Mononuclear cell (primary cell): ENCODE results near the gene UBE2S. TPM values are rescaled to one million over a fixed set of nuclear protein-coding genes. Genes with fewer than 3 reads are reported as not detected.

Experiments used
- H3K27me3 ChIP-seq: 2 replicates; pipeline ENCODE4 v1.6.0; 2011; ENCODE audit warnings: low read length, control low read depth; ENCODE audit not compliant: insufficient read depth
- H3K4me1 ChIP-seq: 2 replicates; pipeline ENCODE4 v1.5.1; 2011; ENCODE audit warnings: mild to moderate bottlenecking, low read length, control low read depth; ENCODE audit not compliant: insufficient read depth
- H3K4me3 ChIP-seq: 2 replicates; pipeline ENCODE4 v1.5.1; 2011; ENCODE audit warnings: mild to moderate bottlenecking, low read length, moderate library complexity
- H3K9me3 ChIP-seq: 2 replicates; pipeline ENCODE4 v1.5.1; 2011; ENCODE audit warnings: low read depth, mild to moderate bottlenecking, control low read depth, low read length
- total RNA-seq: library from RNA; depleted of rRNA; stranded (reverse); fragments of >200 nt; gene quantifications from one replicate; pipeline ENCODE4 v1.2.3, GENCODE V29; 2012

Gene UBE2S
- total RNA-seq, 1 donor: 20.7 TPM

- Histone ChIP-seq H3K4me3 (no peak within 1 kb of the TSS), H3K4me1 (peaks cover 6% of the 10 kb centered on the region), H3K9me3 (no peaks in the 10 kb centered on the region), H3K27me3 (peaks cover 36% of the 10 kb centered on the region)
Observed at GRCh38 chr19:55370305-55370988, 37.1 kb downstream of the UBE2S start, which contains the start of gene IL11. IL11 (minus strand) TSS chr19:55370463; CDS start chr19:55370310, 153 bp downstream.

- Histone ChIP-seq H3K9me3 (no peaks in the 10 kb centered on the region), H3K27me3 (peaks cover 33% of the 10 kb centered on the region), H3K4me3 (no peak overlapping the region), H3K4me1 (peaks cover 6% of the 10 kb centered on the region)
Observed at GRCh38 chr19:55369653-55370304, 37.8 kb downstream of the UBE2S start.

GRCh38 chr19:55368701-55369563, 38.7 kb downstream of the UBE2S start:
- Histone ChIP-seq H3K27me3 (peaks cover 33% of the 10 kb centered on the region), H3K4me3 (no peak overlapping the region), H3K9me3 (no peaks in the 10 kb centered on the region), H3K4me1 (peaks cover 6% of the 10 kb centered on the region)

GRCh38 chr19:55368106-55368505, 39.5 kb downstream of the UBE2S start:
- Histone ChIP-seq H3K4me1 (peaks cover 6% of the 10 kb centered on the region), H3K4me3 (no peak overlapping the region), H3K27me3 (peaks cover 33% of the 10 kb centered on the region), H3K9me3 (no peaks in the 10 kb centered on the region)

- peaks cover 6% of the 10 kb centered on the region for H3K4me1 ChIP-seq
- no peak overlapping the region for H3K4me3 ChIP-seq
- no peaks in the 10 kb centered on the region for H3K9me3 ChIP-seq
- H3K27me3 ChIP-seq: peaks cover 23% of the 10 kb centered on the region
Observed at GRCh38 chr19:55366790-55367189, 40.8 kb downstream of the UBE2S start.

- Histone ChIP-seq H3K9me3 (no peaks in the 10 kb centered on the region), H3K4me3 (no peak overlapping the region), H3K27me3 (peaks cover 19% of the 10 kb centered on the region), H3K4me1 (peaks cover 6% of the 10 kb centered on the region)
Observed at GRCh38 chr19:55365964-55366363, 41.6 kb downstream of the UBE2S start.

GRCh38 chr19:55365245-55365644, 42.3 kb downstream of the UBE2S start:
- peaks cover 6% of the 10 kb centered on the region for H3K4me1 ChIP-seq
- H3K9me3 ChIP-seq: no peaks in the 10 kb centered on the region
- no peak overlapping the region for H3K4me3 ChIP-seq
- H3K27me3 ChIP-seq: peaks cover 14% of the 10 kb centered on the region

- no peaks in the 10 kb centered on the region for H3K9me3 ChIP-seq
- H3K4me1 ChIP-seq: no peaks in the 10 kb centered on the region
- no peaks in the 10 kb centered on the region for H3K27me3 ChIP-seq
- H3K4me3 ChIP-seq: no peak within 1 kb of the TSS
Observed at GRCh38 chr19:55362990-55363716, 44.4 kb downstream of the UBE2S start, which contains the start of gene GARIN5B. GARIN5B (minus strand) TSS chr19:55363260; CDS start chr19:55363066, 194 bp downstream.

GRCh38 chr19:55362174-55362989, 45.2 kb downstream of the UBE2S start:
- no peaks in the 10 kb centered on the region for H3K4me1 ChIP-seq
- H3K27me3 ChIP-seq: no peaks in the 10 kb centered on the region
- H3K4me3 ChIP-seq: no peak overlapping the region
- no peaks in the 10 kb centered on the region for H3K9me3 ChIP-seq

GRCh38 chr19:55360902-55361301, 46.7 kb downstream of the UBE2S start:
- Histone ChIP-seq H3K4me3 (no peak overlapping the region), H3K4me1 (no peaks in the 10 kb centered on the region), H3K9me3 (no peaks in the 10 kb centered on the region)

GRCh38 chr19:55358943-55359908, 48.4 kb downstream of the UBE2S start:
- Histone ChIP-seq H3K9me3 (no peaks in the 10 kb centered on the region), H3K27me3 (peaks cover 8% of the 10 kb centered on the region), H3K4me3 (no peak overlapping the region), H3K4me1 (no peaks in the 10 kb centered on the region)

More at GRCh38 chr19:55360902-55361301, 46.7 kb downstream of the UBE2S start:
- H3K27me3 ChIP-seq: peaks cover under 1% of the 10 kb centered on the region

GRCh38 chr19:55358493-55358892, 49.1 kb downstream of the UBE2S start:
- H3K27me3 ChIP-seq: peaks cover 11% of the 10 kb centered on the region
- H3K4me1 ChIP-seq: peaks cover 4% of the 10 kb centered on the region
- no peak overlapping the region for H3K4me3 ChIP-seq
- no peaks in the 10 kb centered on the region for H3K9me3 ChIP-seq

GRCh38 chr19:55355213-55355821, 52.3 kb downstream of the UBE2S start:
- Histone ChIP-seq H3K9me3 (no peaks in the 10 kb centered on the region), H3K27me3 (peaks cover 31% of the 10 kb centered on the region), H3K4me3 (no peak overlapping the region), H3K4me1 (peaks cover 8% of the 10 kb centered on the region)
